ENCODE data around the gene PRR20G.

- TF ChIP-seq, protein P1, sequence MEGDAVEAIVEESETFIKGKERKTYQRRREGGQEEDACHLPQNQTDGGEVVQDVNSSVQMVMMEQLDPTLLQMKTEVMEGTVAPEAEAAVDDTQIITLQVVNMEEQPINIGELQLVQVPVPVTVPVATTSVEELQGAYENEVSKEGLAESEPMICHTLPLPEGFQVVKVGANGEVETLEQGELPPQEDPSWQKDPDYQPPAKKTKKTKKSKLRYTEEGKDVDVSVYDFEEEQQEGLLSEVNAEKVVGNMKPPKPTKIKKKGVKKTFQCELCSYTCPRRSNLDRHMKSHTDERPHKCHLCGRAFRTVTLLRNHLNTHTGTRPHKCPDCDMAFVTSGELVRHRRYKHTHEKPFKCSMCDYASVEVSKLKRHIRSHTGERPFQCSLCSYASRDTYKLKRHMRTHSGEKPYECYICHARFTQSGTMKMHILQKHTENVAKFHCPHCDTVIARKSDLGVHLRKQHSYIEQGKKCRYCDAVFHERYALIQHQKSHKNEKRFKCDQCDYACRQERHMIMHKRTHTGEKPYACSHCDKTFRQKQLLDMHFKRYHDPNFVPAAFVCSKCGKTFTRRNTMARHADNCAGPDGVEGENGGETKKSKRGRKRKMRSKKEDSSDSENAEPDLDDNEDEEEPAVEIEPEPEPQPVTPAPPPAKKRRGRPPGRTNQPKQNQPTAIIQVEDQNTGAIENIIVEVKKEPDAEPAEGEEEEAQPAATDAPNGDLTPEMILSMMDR (conservative IDR thresholded peaks at IDR 0.05; ENCODE audit: low read length) = no peak
- TF ChIP-seq EZH2phosphoT487 (IDR thresholded peaks at IDR 0.05; ENCODE audit: borderline replicate concordance, low read depth, low read length) = no peak
Measured at GRCh38 chr3:127305499-127306060, 17.7 kb upstream of the PRR20G start.
